T-helper 2 cell treated with Interferon-gamma antibody and Interleukin-4, amounts not matched to agents 100 ng/mL and 5 ng/mL, for 36 hours (primary cell): ENCODE data around the gene EVC. TPM values are rescaled to one million over a fixed set of nuclear protein-coding genes. Genes with fewer than 3 reads are reported as not detected.

Experiments used
- intact Hi-C: fragments of 100-400 bp; cut with micrococcal nuclease; formaldehyde crosslinking; loops from one replicate; pipeline ENCODE4 v1.15.1; 2023
- total RNA-seq: library from RNA; stranded (reverse); gene quantifications from 2 replicates; pipeline ENCODE4 v1.2.3, GENCODE V29; 2022

The EVC gene
- 0.61 and 1.2 TPM in 2 replicates for total RNA-seq

DNA sequence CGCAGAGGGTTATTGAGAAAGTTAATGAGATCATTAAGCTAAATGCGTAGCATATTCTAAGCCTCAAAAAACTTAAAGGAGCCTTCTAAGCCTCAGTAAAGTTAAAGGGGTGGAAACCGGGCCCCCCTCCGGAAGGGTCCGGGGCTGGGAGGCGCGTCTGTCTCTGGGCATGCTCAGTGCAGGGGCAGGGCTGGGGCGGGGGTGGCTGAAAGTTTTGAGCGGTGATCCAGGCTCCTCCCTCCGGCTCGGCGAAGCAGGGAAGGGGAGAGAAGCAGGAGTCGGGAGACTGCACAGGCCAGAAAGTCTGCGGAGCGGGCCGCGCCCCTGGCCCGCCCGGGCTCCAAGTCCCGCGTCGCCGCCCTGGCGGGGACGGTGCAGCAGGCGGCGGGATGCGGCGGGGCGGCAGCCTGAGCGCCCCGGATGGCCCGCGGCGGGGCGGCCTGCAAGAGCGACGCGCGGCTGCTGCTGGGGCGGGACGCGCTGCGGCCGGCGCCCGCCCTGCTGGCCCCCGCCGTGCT is at the start of gene EVC:
TSS of gene EVC (plus strand) at position 241 of the 518 bp plus-strand sequence. CDS start at position 421, 180 bp downstream.
- intact Hi-C loops: no loop called here

DNA sequence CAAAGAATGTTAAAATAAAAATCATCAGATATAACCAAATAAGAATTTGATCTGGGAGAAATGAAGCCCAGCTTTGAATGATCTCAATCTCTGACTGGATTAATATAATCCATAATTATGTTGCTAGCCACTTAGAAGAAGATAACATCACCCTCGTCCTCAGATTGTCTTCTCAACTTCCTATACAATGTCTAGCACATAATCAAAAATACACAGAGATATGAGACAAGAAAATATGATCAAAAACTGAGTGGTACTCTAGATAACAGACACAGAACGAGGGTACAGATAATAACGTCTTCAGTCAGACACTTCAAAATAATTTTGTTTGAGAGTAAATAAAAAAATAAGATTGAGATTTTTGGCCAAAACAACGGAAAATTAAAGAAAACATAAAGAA is 49.8 kb upstream of the EVC start:
- intact Hi-C loops: no loop called here

DNA sequence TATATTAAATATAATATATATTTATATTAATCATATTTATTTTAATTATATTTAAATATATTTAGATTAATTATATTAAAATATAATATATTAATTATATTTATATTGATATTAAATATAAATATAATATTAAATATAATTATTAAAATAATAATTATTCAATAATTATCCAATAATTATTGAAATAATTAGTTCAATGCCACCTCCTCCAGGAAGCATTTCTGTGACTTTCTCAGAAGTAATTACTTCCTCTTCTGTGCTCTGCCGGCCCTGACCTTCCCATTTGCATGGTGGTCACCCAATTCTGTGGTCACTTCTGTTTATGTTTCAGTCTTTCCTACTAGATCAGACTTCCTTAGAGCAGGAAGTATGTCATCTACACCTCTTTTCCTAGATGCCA is 48.4 kb upstream of the EVC start:
- intact Hi-C loops: no loop called here

DNA sequence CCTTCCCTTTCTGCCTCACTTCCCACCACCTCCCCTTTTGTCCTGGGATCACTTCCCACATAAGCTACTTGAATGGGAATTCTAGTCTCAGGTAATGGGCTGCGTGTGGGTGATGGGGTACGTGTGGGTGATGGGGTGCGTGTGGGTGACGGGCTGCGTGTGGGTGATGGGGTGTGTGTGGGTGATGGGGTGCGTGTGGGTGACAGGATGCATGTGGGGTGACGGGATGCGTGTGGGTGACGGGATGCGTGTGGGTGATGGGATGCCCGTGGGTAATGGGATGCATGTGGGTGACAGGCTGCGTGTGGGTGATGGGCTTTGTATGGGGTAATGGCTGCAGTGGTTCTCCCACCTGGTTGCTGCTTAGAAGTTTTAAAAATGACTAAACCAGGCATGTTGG is 46.2 kb upstream of the EVC start:
- intact Hi-C loops: no loop called here

DNA sequence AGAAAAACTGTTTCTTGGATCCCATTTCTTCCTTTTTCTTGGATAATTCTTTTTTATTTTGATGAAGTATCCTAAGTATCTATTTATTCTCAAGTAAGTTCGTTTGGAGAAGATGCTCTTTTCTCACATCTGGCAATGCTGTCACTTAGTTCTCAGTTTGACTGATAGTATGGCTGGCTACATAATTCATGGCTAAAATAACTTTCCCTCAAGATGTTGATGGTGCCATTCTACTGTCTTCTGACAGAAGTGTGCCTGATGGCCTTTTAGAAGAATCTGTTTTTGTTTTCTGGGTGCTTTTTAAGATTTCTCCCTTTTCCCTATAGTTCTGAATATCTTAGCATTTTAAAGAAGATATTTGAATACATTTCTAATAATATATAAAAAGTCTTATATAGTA is 44.3 kb upstream of the EVC start:
- intact Hi-C loops: no loop called here

DNA sequence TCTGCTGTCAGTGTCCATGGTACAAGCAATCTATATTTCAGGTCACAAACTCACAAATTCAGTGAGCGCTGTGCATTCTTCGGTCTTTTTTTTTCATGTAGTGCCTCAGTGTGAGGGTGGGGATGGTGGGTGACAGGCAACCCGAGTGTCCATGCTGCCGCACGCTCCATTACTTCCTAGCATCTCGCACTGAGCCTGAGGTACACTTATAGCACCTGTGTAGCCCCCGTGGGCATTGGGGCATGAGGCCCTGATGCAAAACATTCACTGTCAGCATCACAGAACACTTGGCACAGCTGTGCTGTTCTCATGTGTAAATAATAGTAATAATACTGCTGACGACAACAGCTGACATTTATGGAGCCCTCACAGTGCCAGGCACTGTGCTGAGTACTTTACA is 34.2 kb upstream of the EVC start:
- intact Hi-C loops: no loop called here

DNA sequence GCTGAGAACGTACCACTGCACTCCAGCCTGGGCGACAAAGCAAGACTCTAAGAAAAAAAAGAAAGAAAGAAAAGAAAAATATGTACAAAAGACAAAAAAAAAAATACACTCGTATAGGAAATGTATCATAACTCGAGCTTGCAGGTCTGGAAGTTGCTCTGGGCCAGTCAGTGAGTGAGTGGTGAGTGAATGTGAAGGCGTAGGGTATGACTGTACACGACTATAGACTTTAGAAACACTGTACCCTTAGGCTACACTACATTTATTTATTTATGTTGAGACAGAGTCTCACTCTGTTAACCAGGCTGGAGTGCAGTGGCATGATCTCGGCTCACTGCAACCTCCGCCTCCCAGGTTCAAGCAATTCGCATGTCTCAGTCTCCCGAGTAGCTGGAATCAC is 32.0 kb upstream of the EVC start:
- intact Hi-C loops: no loop called here

DNA sequence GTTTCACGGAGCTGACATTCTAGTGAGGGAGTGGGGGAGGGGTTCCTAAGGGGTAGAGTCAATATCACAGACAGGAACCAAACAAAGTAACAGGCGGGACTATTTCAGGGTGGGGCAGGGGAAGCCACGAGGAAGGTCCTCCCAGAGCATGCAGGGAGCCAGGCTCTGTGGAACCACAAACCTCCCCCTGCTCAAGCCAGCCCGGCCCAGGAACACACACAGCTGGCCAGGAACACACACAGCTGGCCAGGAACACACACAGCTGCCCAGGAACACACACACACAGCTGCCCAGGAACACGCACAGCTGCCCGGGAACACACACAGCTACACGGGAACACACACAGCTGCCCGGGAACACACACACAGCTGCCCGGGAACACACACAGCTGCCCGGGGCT is 27.4 kb upstream of the EVC start:
- intact Hi-C loops: no loop called here

DNA sequence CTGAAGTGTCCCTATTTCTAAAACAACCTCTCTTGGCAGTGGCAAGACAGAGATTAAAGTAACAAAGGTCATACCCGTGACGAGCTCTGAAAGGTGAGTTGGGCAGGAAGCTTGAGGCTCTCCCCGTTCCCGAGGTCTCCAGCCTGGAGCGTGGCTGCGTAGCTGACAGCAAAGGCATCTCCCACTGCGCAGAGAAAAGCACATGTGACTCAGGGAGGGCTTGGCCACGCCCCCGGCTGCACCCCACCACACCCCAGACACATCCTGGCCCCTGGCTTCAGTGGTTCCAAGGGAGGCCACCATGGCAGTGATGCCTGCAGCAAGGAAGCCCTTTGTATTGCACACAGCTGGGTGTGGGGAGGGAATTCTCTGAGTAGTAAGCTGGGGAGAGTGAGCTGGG is 25.7 kb upstream of the EVC start:
- intact Hi-C loops: no loop called here

DNA sequence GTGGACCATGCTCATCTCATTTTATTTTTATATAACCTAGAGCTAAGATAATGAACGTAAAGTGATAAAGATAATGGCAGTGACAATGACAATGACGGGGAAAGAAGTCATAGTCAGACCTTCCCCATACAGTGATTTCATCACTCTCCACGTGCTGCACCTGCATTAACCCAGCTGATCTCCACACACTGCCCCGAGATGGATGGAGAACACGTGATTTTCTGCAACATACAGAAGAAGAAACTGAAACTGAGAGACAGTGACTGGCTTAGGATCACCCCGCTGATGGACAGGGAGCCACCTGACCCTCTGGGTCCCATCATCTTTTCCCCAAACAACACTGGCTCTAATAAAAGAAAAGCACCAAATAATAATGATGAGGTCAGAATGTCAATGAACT is 24.7 kb upstream of the EVC start:
- intact Hi-C loops: no loop called here

DNA sequence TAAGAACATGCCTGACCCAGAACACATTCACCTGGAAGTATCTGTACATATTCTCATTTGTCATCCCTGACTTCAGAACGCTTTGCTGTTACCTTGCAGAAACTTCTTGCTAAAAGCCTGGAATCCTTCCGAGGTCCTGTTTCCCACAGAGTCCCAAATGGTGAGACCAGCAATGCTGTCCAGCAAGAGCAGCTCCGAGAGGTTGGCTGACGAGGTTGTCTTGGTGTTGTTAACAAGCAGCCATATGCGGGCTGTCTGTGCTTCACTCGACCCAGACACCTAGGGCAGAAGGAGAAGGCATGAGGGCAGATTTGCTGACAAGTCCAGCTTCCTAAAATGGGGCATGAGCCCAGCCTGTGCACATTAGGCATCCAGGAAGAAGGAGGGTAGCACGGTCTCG is 21.9 kb upstream of the EVC start:
- intact Hi-C loops: no loop called here

DNA sequence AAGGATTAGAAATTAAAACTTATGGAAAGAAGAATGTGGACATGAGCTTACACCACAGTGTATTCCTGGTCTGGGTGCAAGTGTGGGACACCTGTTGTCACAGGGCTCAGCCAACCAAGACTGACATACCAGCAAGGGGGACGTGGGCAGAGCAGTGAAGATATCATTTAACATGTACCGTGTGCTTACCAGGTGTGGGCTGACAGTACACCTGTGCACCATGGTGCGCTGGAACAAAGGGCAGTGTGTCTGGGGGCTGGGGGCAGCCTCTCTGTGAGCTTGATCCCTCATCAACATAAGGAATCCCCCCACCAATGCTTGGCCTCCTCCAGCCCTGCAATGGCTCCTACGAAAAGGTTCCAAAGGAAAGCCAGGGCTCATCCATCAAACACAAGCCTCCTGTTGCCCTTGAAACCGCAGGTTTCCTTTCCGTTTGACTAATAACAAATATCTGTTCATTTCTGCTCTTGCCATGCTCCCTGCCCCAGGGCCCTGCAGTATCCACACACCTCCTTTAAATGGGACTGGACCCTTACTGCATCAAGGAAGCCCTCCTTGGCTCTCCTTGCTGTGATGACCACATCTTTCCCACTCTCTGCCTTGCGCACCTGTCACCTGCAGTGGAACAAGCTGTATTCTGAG is 19.4 kb upstream of the EVC start:
- intact Hi-C loops: no loop called here

DNA sequence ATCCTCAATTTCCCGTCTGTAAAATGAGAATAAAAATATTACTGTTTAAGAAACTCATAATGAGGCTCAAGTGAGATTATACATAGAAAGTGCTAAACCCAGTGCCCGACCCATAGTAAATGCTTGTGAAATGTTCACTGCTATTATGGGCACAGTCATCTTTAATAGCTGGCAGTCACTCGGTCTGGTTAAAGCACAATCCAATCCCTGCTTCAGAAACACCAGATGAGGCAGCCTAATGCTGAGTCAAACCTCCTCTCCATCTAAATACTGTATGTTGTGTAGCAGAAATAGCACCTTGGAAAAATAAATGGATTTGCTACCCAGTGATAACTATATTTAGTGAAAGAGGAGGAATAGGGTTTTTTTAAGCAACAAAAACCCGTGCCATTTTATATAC is 17.1 kb upstream of the EVC start:
- intact Hi-C loops: no loop called here

DNA sequence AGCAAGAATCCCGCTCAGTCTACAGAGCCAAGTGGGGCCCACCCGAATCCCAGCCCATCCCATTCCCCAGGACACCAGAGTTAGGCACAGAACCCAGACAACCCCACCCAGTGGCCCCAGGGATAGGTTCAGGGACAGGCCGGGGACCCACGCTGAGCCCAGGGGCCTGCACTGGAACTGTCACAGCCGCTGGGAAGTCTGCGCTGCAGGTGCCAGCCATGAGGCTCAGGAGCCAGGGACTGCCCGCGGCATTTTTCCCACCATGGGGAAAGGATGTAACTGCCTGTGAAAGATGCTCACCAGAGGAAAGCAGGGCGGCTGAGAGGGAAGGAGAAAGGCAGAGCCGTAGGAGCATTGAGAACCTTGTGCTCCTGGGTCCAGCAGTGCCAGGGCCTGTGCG is 14.7 kb upstream of the EVC start:
- intact Hi-C loops: no loop called here

DNA sequence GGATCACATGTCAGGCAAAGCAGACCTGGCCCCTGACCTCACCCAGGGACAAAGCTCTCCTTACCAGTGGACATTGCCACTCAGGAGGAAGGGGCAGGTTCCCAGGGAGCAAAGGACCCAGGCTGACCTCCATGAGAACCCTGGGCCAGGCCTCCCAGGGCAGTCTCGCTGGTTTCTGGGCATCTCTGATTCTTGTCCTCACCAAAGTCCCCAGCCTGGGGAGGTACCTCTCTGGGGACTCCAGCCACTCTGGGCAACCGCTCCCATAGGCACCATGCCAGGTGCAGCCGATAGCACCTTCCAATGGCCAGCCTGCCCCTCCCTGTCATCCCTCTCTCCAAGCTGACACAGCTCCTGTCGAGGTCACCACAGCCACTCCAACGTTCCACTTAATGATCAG is 10.5 kb upstream of the EVC start:
- intact Hi-C loops: no loop called here

DNA sequence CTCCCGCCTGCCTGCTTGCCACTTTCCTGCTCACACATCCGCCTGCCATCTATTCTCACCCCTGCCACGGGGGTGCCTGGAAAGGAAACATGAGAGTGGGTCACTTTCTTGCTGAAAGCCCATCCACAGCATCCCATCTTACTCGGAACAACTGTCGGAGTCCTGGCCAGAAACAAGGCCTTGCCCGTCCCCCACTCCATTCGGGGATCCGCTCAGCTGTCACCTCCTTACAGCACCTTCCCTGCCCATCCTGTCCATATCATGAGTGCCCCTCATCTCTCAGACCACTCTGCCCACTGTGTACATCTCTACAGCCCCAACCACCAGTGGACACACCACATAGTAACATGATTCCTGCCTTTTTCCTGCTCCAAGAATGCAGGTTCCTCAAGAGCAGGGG is 9.0 kb upstream of the EVC start:
- intact Hi-C loops: no loop called here

DNA sequence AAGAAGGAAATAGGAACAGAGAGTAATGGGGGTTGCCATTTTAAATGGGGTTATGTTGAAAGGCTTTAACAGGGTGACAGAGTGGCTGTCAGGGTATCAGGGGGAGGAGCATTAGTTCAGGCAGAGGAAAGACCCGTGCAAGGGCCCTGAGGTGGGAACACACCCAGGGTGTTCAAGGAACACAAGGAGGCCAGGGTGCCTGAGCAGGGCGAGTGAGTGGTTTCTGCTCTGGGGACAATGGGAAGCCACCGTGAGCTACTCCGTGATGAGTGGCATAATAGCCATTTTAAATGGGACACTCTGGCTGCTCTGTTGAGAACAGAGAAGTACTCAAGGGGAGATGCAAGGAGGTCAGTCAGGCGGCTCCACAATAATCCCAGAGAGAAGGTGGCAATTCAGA is 7.2 kb upstream of the EVC start:
- intact Hi-C loops: no loop called here

DNA sequence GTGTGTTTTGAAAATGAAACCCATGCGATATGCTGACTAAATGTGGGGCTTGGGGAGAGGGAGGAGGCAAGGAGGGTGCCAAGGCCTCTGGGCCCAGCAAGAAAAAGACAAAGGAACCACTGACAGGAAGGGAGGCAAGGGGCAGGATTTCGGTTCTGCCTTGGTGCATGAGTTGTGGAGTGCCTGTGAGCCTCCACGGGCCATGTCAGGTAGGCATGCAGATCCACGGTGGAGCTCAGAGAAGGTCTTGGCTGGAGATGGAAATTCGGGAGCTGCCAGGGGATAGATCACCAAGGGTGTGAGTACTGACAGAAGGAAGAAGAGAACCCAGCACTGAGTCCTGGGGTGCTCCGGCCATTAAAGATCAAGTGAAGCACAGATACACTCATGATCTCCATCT is 6.7 kb upstream of the EVC start:
- intact Hi-C loops: no loop called here

DNA sequence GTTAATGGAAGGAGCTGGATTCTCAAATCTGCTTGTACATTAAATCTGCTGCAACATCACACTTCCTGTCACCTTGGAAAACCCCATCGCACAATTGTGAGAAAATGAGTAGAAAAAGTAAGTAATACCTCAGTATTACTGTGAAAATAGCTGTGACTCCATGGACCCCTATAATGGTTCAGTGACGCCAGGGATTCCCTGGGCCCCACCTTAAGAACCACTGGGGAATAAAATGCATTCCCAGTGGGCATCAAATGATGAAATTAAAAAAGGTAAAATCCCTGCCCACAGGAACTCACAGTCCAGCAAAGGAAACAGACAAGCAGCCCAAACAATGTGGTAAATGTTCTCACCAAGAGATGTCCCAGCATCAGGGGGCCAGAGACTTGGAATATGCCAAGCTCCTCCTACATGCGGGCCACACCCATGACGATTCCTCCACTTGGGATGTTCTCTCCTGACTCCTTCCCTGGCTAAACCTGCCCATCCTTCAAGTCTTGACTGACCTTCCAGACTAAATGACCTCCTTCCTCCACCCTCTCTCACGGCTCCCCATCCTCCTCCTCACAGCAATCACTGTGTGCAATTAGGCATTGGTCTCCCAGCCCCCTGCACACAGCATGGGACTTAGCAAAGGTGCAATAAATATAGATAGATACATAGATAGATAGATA is 5.2 kb upstream of the EVC start:
- intact Hi-C loops: no loop called here

DNA sequence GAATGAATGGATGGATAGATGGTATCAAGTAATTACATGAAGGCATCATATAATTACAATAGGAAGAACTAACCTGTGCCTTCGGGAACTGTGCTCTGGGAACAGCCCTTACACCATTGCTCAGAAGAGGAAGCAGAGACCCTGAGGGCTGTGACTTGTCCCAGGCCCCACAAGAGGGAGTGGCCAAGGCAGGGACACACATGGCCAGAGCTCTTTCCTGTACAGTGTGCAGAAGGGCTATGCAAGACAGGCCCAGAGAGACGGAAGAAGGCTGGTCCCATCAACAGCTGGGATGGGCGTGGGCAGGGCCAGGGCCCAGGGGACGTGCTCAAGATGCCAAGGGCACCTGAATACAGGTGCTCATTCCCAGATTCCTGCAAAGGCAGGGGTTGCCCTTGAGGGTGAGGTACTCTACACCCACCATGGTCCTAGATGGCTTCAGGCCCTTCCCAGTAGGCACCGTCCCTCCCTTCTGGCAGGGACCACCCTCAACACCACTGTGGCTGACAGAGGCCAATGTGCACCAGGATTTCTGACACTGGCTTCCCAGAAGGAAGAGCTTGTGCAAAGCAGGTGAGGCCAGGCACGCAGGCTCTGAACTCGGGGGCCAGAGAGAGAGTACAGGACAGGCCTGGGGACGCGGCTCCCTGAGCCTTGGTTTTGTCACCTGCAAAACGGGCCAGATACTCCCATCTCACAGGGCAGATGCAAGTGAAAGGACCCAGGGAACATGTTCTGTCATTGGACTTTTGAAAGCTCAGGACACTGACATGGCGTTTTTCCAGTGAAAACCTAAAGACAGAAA is 4.3 kb upstream of the EVC start:
- intact Hi-C loops: no loop called here

DNA sequence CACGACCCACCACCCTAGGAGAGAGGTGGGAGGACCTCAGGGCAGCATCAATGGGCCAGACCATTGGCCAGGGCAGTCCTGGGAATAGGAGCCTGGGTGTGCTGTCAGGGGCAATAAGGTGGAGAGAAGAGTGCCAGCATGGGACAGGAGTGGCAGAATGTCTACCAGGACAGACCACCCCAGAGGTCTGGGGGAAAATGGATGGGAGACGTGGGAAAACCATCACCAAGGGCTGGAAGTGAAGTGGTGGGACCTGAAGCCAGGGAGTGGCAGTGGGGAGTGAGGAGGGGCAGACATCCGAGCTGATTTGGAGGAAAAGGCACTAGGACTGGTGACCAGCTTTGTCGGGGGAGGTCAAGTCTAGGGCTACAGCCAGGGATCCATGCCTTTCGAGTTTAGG is 3.6 kb upstream of the EVC start:
- intact Hi-C loops: no loop called here

DNA sequence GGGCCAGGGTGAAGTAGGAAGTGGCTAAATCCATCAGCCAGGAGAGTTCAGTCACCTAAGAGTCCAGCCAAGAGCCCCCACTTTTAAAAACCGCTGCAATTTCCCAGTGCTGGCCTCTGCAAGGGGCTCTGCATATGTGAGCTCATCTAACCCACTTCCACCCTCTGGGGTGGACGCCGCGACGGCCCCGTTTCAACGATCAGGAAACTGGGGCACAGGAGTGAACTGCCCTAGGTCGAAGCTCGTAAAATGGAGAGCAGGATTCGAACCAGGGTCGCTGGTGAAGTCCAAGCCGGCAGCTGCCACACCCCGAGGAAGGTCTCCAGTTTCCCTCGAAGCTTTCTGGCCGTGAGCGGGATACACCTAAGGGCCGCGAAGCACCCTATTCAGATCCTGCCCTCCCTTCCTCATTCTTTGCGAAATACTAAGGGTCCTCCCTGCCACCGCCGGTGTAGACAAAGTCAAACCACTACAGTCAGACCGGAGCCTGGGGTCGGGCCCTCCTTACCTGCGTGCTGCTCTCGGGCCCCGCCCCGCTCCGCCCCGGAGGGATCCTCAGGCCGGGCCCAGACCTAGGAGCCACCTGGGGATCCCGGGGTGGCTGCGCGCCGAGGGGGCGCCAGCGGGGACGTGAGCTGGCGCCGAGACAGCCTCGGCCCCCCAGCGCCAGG is 3.1 kb upstream of the EVC start:
- intact Hi-C loops: no loop called here
